ENCODE measurements around the gene PLEKHG2.

DNA sequence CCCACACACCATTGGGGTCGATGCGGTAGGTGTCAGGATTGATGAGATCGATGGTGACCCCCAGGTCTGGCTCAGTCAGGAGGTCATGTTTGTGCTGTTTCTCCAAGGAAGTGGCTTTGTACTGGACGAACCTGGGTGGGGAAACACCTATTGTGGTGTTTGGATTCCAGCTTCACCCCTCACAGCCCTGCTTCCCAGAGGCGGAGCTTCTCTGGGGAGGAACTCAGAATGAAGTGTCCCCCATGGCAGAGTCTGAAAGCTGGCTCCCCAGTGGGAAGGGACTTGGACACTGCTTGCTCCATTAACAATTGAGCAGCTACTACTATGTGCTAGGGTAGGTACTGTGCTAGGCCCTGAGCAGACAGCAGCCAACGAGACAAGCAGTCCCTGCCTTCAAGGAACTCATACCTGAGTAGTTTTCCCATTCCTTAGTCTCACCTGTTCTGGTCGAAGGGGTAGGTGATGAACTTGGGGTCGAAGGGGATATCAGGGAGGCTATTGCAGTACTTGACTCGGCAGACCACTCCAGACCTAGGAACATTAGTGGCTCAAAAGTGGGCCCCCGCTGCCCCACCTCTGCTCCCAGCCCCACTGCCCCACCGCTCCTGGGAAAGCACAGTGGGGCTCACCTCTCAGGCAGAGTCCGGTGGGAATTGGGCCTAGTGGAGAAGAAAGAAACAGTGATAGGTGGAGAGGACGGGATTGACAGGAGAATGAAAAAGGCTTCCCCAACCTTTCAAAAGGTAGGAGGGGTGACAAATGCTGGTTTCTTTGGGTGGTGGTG, 22.6 kb upstream of the PLEKHG2 start:
- TF ChIP-seq, protein P1, sequence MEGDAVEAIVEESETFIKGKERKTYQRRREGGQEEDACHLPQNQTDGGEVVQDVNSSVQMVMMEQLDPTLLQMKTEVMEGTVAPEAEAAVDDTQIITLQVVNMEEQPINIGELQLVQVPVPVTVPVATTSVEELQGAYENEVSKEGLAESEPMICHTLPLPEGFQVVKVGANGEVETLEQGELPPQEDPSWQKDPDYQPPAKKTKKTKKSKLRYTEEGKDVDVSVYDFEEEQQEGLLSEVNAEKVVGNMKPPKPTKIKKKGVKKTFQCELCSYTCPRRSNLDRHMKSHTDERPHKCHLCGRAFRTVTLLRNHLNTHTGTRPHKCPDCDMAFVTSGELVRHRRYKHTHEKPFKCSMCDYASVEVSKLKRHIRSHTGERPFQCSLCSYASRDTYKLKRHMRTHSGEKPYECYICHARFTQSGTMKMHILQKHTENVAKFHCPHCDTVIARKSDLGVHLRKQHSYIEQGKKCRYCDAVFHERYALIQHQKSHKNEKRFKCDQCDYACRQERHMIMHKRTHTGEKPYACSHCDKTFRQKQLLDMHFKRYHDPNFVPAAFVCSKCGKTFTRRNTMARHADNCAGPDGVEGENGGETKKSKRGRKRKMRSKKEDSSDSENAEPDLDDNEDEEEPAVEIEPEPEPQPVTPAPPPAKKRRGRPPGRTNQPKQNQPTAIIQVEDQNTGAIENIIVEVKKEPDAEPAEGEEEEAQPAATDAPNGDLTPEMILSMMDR (IDR thresholded peaks at IDR 0.05; ENCODE audit: poor library complexity), result no peak
- no peak for TF ChIP-seq EZH2 (IDR thresholded peaks at IDR 0.05; ENCODE audit: borderline replicate concordance)
